Kidney (tissue), 14 donors: Measurements from ENCODE around the gene PTPDC1. TPM values are rescaled to one million over a fixed set of nuclear protein-coding genes. Genes with fewer than 3 reads are reported as not detected.

Experiments
- DNase-seq, 5 donors: peaks; one replicate each; pipeline ENCODE4 v3.0.0-alpha.2; 2013 to 2020
- FAIRE-seq: peaks from 2 replicates; lab custom pipeline; 2012; peaks lifted over from hg19 to GRCh38; lab: Jason Lieb, UNC
- H3K27ac ChIP-seq, 2 donors: one replicate each; pipeline ENCODE4 v1.7.0; 2013; ENCODE audit warnings: low read depth in 2 of 2, low read length in 2 of 2, inconsistent platforms in 1 of 2
- H3K27me3 ChIP-seq: one replicate; pipeline ENCODE4 v1.7.1; 2013; ENCODE audit warnings: low read length, inconsistent platforms; ENCODE audit not compliant: control insufficient read depth, insufficient read depth
- H3K36me3 ChIP-seq, 3 donors: one replicate each; pipeline versions ENCODE4 v1.7.0 to v1.7.1; 2013; ENCODE audit warnings: low read length in 3 of 3, control low read depth in 1 of 3, inconsistent platforms in 1 of 3; ENCODE audit not compliant: insufficient read depth in 3 of 3, control insufficient read depth in 2 of 3
- H3K4me1 ChIP-seq, 3 donors: one replicate each; pipeline versions ENCODE4 v1.7.0 to v1.7.1; 2013; ENCODE audit warnings: low read length in 3 of 3, inconsistent platforms in 1 of 3, low read depth in 1 of 3; ENCODE audit not compliant: control insufficient read depth in 2 of 3, insufficient read depth in 2 of 3
- H3K4me3 ChIP-seq, 3 donors: one replicate each; pipeline versions ENCODE4 v1.7.0 to v1.8.1; 2013; ENCODE audit warnings: low read length in 3 of 3, control low read depth in 1 of 3, inconsistent platforms in 1 of 3
- H3K9ac ChIP-seq, 3 donors: one replicate each; pipeline versions ENCODE4 v1.7.0 to v1.7.1; 2013; ENCODE audit warnings: low read length in 3 of 3, control low read depth in 1 of 3, inconsistent platforms in 1 of 3
- H3K9me3 ChIP-seq, 3 donors: one replicate each; pipeline versions ENCODE4 v1.7.0 to v1.7.1; 2013; ENCODE audit warnings: low read length in 3 of 3, control low read depth in 1 of 3, inconsistent platforms in 1 of 3; ENCODE audit not compliant: control insufficient read depth in 2 of 3, insufficient read depth in 1 of 3
- intact Hi-C: fragments of 100-400 bp; cut with DNase I; formaldehyde crosslinking; loops from one replicate; pipeline ENCODE4 v1.11.1; 2022
- polyA plus RNA-seq: library from polyadenylated mRNA; stranded (reverse); fragments of 350-450 nt; fragmentation: Illumina TruSeq; extraction: RNeasy Lipid Tissue Mini Kit (QIAGEN cat#74804); gene quantifications from one replicate; pipeline ENCODE4 v1.2.3, GENCODE V29; 2014; ENCODE audit warnings: low read depth, low replicate concordance; ENCODE audit not compliant: insufficient read depth
- total RNA-seq: library from RNA; stranded (reverse); fragmentation: NEBNext Ultra II Directional; extraction: Animal tissue kit (Norgen Biotek cat#: 25700); gene quantifications from one replicate; pipeline ENCODE4 v1.2.1, GENCODE V29; 2021
- TF ChIP-seq, protein P1 (sequence below): IDR thresholded peaks from 3 replicates; pipeline ENCODE4 v1.5.1; 2012; ENCODE audit warnings: mild to moderate bottlenecking, moderate library complexity, borderline replicate concordance; ENCODE audit not compliant: insufficient read depth; ENCODE audit errors: extremely low read depth
- donor health status: control.
- donor health status: control.
- donor health status: control.
- donor health status: control.
- donor health status: control.
- donor health status: DM: yes; HTN: yes; CAD: no.
- donor health status: Normal renal cell carcinoma (clear cell type).

The PTPDC1 gene
- total and polyA plus RNA-seq, 2 donors from 2014 or later: 2.8 to 8.7 TPM

DNA sequence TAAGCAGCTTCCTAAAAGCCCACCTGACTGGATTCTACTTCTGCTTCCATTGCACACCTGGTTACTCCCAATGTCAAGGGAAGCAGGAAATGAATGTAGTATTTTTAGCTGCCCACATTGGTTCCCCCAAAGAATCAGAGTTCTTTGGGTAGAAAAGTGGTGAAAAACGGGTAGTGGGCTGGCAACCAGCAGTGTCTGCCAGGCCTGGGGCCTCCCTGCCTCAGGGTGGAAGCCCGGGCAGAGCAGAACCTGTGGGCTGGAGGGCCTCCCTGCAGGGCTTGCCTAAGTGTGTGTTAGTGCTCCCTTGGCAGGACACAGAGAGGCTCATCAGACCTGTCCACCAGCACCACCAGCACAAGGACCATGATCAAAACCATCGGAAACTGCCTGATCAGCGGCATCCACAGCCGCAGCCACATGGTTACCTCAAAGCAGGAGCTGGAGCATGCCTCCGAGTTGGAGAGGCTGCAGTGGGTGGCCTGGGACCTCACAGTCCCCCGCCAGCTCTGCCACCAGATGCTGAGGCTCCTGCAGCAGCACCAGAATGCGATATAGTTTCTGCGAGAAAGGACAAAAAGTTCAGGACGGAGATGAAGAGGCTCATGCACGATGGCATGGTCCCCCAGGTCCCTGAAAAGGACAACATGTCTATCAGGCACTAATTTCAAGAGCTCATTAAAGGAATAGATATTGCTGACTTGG, 72.2 kb downstream of the PTPDC1 start:
- TF ChIP-seq, protein P1, sequence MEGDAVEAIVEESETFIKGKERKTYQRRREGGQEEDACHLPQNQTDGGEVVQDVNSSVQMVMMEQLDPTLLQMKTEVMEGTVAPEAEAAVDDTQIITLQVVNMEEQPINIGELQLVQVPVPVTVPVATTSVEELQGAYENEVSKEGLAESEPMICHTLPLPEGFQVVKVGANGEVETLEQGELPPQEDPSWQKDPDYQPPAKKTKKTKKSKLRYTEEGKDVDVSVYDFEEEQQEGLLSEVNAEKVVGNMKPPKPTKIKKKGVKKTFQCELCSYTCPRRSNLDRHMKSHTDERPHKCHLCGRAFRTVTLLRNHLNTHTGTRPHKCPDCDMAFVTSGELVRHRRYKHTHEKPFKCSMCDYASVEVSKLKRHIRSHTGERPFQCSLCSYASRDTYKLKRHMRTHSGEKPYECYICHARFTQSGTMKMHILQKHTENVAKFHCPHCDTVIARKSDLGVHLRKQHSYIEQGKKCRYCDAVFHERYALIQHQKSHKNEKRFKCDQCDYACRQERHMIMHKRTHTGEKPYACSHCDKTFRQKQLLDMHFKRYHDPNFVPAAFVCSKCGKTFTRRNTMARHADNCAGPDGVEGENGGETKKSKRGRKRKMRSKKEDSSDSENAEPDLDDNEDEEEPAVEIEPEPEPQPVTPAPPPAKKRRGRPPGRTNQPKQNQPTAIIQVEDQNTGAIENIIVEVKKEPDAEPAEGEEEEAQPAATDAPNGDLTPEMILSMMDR: no peak
- H3K9me3 ChIP-seq: no peaks in the 10 kb centered on the region
- peaks cover 0 to 8% (median 7%) of the 10 kb centered on the region in 3 donors for H3K4me1 ChIP-seq
- DNase-seq (no peak), FAIRE-seq (no peak)
- no peaks in the 10 kb centered on the region for H3K27me3 ChIP-seq
- no peak overlapping the region for H3K9ac ChIP-seq
- intact Hi-C loops: no loop called here
- no peak overlapping the region for H3K4me3 ChIP-seq
- no peak overlapping the region for H3K27ac ChIP-seq
- no peaks in the 10 kb centered on the region for H3K36me3 ChIP-seq

DNA sequence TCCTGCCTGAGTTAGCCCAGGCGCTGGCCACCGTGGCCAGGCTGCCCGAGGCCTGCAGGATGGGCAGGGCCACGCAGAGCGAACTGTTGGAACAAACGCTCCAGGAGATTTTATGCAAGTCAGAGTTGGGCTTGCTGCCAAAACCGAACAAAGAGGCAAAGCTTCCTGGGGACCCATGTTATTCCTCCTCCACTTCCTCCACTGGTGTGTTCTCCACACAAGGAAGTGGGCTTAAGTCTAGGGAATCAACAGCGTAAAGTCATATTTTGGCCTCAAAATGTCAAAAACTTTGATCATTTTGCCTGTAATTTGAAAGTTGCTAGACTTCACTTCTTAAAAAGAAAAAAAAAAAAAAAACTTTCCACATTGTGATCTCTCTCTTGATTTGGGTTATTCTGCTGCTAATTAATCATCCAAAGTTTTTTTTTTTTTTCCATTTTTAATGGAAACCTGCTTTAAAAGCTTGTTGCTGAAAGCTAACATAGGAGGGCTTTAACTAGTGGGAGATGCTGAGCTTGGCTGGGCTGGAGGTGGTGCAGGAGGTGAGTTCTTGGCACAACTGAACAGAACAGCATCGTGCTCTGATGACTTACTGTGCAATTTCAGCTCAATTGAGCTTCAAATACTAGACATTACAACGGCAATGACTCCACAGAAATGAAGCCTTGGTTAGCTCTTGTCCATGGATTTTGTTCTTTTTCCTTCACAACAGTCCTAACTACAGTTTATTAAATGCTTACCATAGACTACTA, 73.0 kb downstream of the PTPDC1 start:
- intact Hi-C loops: no loop called here
- peaks cover 0 to 8% (median 7%) of the 10 kb centered on the region in 3 donors for H3K4me1 ChIP-seq
- peak; percentile 49 to 89 (median 81) for DNase-seq
- no peaks in the 10 kb centered on the region for H3K27me3 ChIP-seq
- no peaks in the 10 kb centered on the region for H3K9me3 ChIP-seq
- H3K36me3 ChIP-seq: no peaks in the 10 kb centered on the region
- TF ChIP-seq, protein P1: no peak
- no peak overlapping the region for H3K9ac ChIP-seq
- no peak for FAIRE-seq
- peak overlapping the region in 1 of 2 donors; percentile 8 for H3K27ac ChIP-seq
- no peak overlapping the region for H3K4me3 ChIP-seq

Other genes starting within 250 kb of the PTPDC1 start
- not detected for gene BARX1, start 129.1 kb upstream of the PTPDC1 start, total RNA-seq
- gene BARX1, start 129.1 kb upstream of the PTPDC1 start, polyA plus RNA-seq: not detected
- 7.9 TPM for gene ZNF169, start 174.8 kb downstream of the PTPDC1 start, total RNA-seq
- 1.6 TPM for gene ZNF169, start 174.8 kb downstream of the PTPDC1 start, polyA plus RNA-seq
- not detected for gene NUTM2F, start 244.2 kb downstream of the PTPDC1 start, total RNA-seq
- gene NUTM2F, start 244.2 kb downstream of the PTPDC1 start, polyA plus RNA-seq: not detected